Fibroblast of lung (primary cell): Measurements from ENCODE around the gene SLC4A5. TPM values are rescaled to one million over a fixed set of nuclear protein-coding genes. Genes with fewer than 3 reads are reported as not detected.

Experiments used
- DNase-seq, 2 donors: peaks; one replicate each; pipeline versions ENCODE4 v3.0.0 to v3.0.0-alpha.2; 2010; ENCODE audit warnings: low read depth in 2 of 2
- H2AFZ ChIP-seq: 2 replicates; pipeline ENCODE4 v1.5.1; 2012; ENCODE audit warnings: low read length, control low read depth, inconsistent platforms
- H3K27ac ChIP-seq: 2 replicates; pipeline ENCODE4 v1.5.1; 2011; ENCODE audit warnings: low read length, control low read depth; ENCODE audit not compliant: insufficient read depth
- H3K27me3 ChIP-seq: 2 replicates; pipeline ENCODE4 v1.5.1; 2011; ENCODE audit warnings: mild to moderate bottlenecking, low read length; ENCODE audit not compliant: control insufficient read depth, insufficient read depth
- H3K36me3 ChIP-seq: 2 replicates; pipeline ENCODE4 v1.5.1; 2011; ENCODE audit warnings: low read length; ENCODE audit not compliant: control insufficient read depth, insufficient read depth
- H3K4me1 ChIP-seq: 2 replicates; pipeline ENCODE4 v1.5.1; 2011; ENCODE audit warnings: low read length; ENCODE audit not compliant: control insufficient read depth, insufficient read depth; ENCODE audit errors: extremely low read depth
- H3K4me2 ChIP-seq: 2 replicates; pipeline ENCODE4 v1.5.1; 2011; ENCODE audit warnings: low read length, control low read depth; ENCODE audit not compliant: insufficient read depth; ENCODE audit errors: extremely low read depth
- H3K4me3 ChIP-seq, 4 experiments: fragments of 200-600 bp in 1 of 4; sonication (generic) in 1 of 4; replicated peaks in 1 of 4; 2 replicates each; pipeline ENCODE4 v1.5.1; 2011 to 2016; ENCODE audit warnings: low read length in 4 of 4, low read depth in 3 of 4, mild to moderate bottlenecking in 3 of 4, control low read depth in 2 of 4, inconsistent platforms in 1 of 4, mixed read lengths in 1 of 4; ENCODE audit not compliant: insufficient read depth in 1 of 4; ENCODE audit errors: control extremely low read depth in 1 of 4
- H3K79me2 ChIP-seq: 2 replicates; pipeline ENCODE4 v1.5.1; 2012; ENCODE audit warnings: mild to moderate bottlenecking, low read length, inconsistent platforms; ENCODE audit not compliant: control insufficient read depth, insufficient read depth
- H3K9ac ChIP-seq: 2 replicates; pipeline ENCODE4 v1.5.1; 2011; ENCODE audit warnings: mild to moderate bottlenecking, low read length, control low read depth; ENCODE audit not compliant: insufficient read depth
- H3K9me3 ChIP-seq: 2 replicates; pipeline ENCODE4 v1.5.1; 2012; ENCODE audit warnings: low read depth, low read length; ENCODE audit not compliant: control insufficient read depth, insufficient read depth
- H4K20me1 ChIP-seq: 2 replicates; pipeline ENCODE4 v1.5.1; 2011; ENCODE audit warnings: low read length; ENCODE audit not compliant: control insufficient read depth, insufficient read depth; ENCODE audit errors: extremely low read depth
- EZH2 ChIP-seq: IDR thresholded peaks from 2 replicates; pipeline ENCODE4 v1.5.1; 2012; ENCODE audit warnings: low read length, control low read depth, mild to moderate bottlenecking; ENCODE audit errors: missing control alignments
- polyA plus RNA-seq, 2 donors: library from polyadenylated mRNA; depleted of rRNA in 1 of 2; stranded (reverse) in 1 of 2; unstranded in 1 of 2; fragments of >200 nt; gene quantifications; 2 replicates each; pipeline ENCODE4 v1.2.1, GENCODE V29; 2011 to 2012; ENCODE audit warnings: missing spikeins in 1 of 2
- total RNA-seq: library from RNA; depleted of rRNA; stranded (reverse); fragments of >200 nt; gene quantifications from 2 replicates; pipeline ENCODE4 v1.2.1, GENCODE V29; 2014
- TF ChIP-seq, protein P1 (sequence below), 2 donors: IDR thresholded peaks in 1 of 2; conservative IDR thresholded peaks in 1 of 2; 1 replicate in 1 of 2; 2 replicates in 1 of 2; pipeline ENCODE4 v1.5.1; 2011 to 2012; ENCODE audit warnings: low read length in 2 of 2, control low read depth in 1 of 2, inconsistent platforms in 1 of 2, low read depth in 1 of 2, mild to moderate bottlenecking in 1 of 2

Gene SLC4A5
- total and polyA plus RNA-seq, 2 donors (not counting 1 experiment from before 2014, with no cell fraction given): 0.12 to 0.17 TPM

DNA sequence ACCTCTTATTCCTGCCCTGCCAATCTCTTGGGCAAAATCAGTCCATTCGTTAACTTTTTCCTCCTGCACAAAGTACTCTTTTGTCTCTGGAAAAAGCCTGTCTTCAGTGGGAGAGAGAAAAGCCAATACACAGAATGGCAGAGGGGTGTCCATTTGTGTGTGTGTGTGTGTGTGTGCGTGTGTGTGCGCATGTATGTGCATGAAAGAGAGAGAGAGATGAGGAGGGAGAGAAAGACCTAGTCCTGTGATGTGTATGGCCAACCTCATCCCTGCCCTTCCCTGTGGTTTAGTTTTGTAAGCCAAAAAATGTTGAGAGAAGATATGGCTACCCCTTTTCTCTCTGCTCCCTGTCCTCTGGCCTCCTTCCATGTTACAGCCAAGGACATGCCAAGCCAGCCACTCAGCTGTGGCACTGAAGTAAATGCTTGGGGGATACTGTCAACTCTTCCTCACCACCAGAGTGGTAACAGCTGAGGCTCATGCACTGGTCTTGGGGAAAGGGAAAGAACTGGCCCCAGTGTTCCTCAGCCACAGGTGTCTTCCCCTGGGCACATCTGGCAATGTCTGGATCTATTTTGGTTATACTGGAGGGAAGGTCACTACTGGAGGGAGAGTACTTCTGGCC is 10.6 kb downstream of the SLC4A5 start:
- H3K9ac ChIP-seq: no peak overlapping the region
- H3K79me2 ChIP-seq: no peaks in the 10 kb centered on the region
- no peaks in the 10 kb centered on the region for H3K36me3 ChIP-seq
- H3K4me2 ChIP-seq: no peak overlapping the region
- no peak for TF ChIP-seq EZH2
- TF ChIP-seq, protein P1, sequence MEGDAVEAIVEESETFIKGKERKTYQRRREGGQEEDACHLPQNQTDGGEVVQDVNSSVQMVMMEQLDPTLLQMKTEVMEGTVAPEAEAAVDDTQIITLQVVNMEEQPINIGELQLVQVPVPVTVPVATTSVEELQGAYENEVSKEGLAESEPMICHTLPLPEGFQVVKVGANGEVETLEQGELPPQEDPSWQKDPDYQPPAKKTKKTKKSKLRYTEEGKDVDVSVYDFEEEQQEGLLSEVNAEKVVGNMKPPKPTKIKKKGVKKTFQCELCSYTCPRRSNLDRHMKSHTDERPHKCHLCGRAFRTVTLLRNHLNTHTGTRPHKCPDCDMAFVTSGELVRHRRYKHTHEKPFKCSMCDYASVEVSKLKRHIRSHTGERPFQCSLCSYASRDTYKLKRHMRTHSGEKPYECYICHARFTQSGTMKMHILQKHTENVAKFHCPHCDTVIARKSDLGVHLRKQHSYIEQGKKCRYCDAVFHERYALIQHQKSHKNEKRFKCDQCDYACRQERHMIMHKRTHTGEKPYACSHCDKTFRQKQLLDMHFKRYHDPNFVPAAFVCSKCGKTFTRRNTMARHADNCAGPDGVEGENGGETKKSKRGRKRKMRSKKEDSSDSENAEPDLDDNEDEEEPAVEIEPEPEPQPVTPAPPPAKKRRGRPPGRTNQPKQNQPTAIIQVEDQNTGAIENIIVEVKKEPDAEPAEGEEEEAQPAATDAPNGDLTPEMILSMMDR (conservative IDR thresholded peaks at IDR 0.05 in 1 of 2, IDR thresholded peaks at IDR 0.05 in 1 of 2; ENCODE audit: low read depth in 1 of 2, low read length in 2 of 2): no peak
- no peaks in the 10 kb centered on the region for H3K9me3 ChIP-seq
- no peak for DNase-seq
- H4K20me1 ChIP-seq: no peaks in the 10 kb centered on the region
- H3K4me1 ChIP-seq: no peaks in the 10 kb centered on the region
- no peak overlapping the region for H3K4me3 ChIP-seq
- no peak overlapping the region for H2AFZ ChIP-seq
- H3K27ac ChIP-seq: no peak overlapping the region
- H3K27me3 ChIP-seq: no peaks in the 10 kb centered on the region

DNA sequence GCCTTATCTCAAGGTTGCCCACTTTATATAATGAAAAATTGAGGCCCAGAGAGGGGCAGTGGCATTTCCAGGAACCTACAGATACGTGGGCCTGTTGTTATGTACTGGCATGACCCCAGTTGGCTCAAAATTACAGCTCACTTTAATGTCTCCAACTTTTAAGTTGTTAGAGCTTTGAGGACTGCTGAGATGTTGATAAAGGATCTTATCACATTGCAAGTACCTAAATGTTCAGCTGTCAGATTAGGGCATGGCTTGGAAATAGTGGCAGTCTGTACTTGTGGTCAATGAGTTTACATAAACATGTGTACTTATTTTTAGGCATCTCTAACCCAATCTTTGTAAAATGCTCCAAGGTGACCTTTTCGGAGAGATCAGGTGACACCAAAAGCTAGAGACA is 14.6 kb downstream of the SLC4A5 start:
- H3K9me3 ChIP-seq: no peaks in the 10 kb centered on the region
- H3K4me3 ChIP-seq: no peak overlapping the region
- no peak overlapping the region for H3K4me2 ChIP-seq
- H3K27me3 ChIP-seq: no peaks in the 10 kb centered on the region
- TF ChIP-seq, protein P1 (conservative IDR thresholded peaks at IDR 0.05 in 1 of 2, IDR thresholded peaks at IDR 0.05 in 1 of 2; ENCODE audit: low read depth in 1 of 2, low read length in 2 of 2): no peak
- TF ChIP-seq EZH2: no peak
- H3K9ac ChIP-seq: no peak overlapping the region
- no peak for DNase-seq
- no peak overlapping the region for H3K27ac ChIP-seq
- H3K4me1 ChIP-seq: no peaks in the 10 kb centered on the region
- H2AFZ ChIP-seq: no peak overlapping the region
- H3K79me2 ChIP-seq: no peaks in the 10 kb centered on the region
- H3K36me3 ChIP-seq: no peaks in the 10 kb centered on the region
- no peaks in the 10 kb centered on the region for H4K20me1 ChIP-seq

DNA sequence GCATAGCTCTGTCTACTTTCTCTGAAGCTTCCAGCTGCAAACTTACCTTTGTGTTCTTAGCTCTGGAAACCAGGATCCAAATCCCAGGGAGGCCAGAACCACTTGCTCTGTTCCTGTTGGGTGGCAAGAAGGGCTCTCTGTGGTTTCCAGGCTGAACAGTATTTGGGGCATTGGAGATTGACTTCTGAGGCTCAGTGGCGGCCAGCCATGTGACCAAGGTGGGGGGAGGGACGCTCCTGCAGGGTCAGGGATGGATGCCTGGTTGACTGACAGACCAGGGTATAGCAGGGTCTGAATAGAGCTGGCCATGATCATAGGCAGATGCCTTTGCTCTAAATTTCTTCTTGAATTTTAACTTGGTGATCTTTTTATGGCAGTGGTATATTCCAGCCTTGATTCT is 15.1 kb downstream of the SLC4A5 start:
- Histone ChIP-seq H3K9ac (no peak overlapping the region), H3K27ac (no peak overlapping the region), H3K4me3 (no peak overlapping the region), H4K20me1 (no peaks in the 10 kb centered on the region), H3K4me1 (no peaks in the 10 kb centered on the region), H3K4me2 (no peak overlapping the region), H2AFZ (no peak overlapping the region), H3K9me3 (no peaks in the 10 kb centered on the region), H3K27me3 (no peaks in the 10 kb centered on the region), H3K79me2 (no peaks in the 10 kb centered on the region), H3K36me3 (no peaks in the 10 kb centered on the region)
- no peak for DNase-seq
- TF ChIP-seq, protein P1 (conservative IDR thresholded peaks at IDR 0.05 in 1 of 2, IDR thresholded peaks at IDR 0.05 in 1 of 2; ENCODE audit: low read depth in 1 of 2, low read length in 2 of 2): no peak
- no peak for TF ChIP-seq EZH2
